CD1c-positive myeloid dendritic cell (primary cell): ENCODE data around the gene ZDHHC11.
"Not testable (repeated sequence)": the region's sequence is repeated elsewhere in the genome, so short reads cannot be mapped to it uniquely, and the experiment has no call there.

ENCODE experiments used
- DNase-seq: peaks from one replicate; pipeline ENCODE4 v3.0.0-alpha.2; 2016; ENCODE audit errors: extremely low spot score

ZDHHC11 gene

GRCh38 chr5:878677-879076 is 27.9 kb upstream of the ZDHHC11 start:
- not testable (repeated sequence) for DNase-seq

- DNase-seq = no peak
Measured at GRCh38 chr5:878125-878524, 27.3 kb upstream of the ZDHHC11 start.

GRCh38 chr5:876398-877365 is 25.9 kb upstream of the ZDHHC11 start:
- DNase-seq = no peak

GRCh38 chr5:875931-876330 is 25.1 kb upstream of the ZDHHC11 start:
- no peak for DNase-seq

- peak; percentile 40 for DNase-seq
Measured at GRCh38 chr5:873328-873727, 22.5 kb upstream of the ZDHHC11 start.

- no peak for DNase-seq
Measured at GRCh38 chr5:872301-872700, 21.5 kb upstream of the ZDHHC11 start.

- DNase-seq = no peak
Measured at GRCh38 chr5:871596-872298, 21.0 kb upstream of the ZDHHC11 start.

GRCh38 chr5:870956-871355 is 20.2 kb upstream of the ZDHHC11 start:
- no peak for DNase-seq

- no peak for DNase-seq
Measured at GRCh38 chr5:868428-869135, 17.8 kb upstream of the ZDHHC11 start.

GRCh38 chr5:867300-867870 is 16.6 kb upstream of the ZDHHC11 start:
- no peak for DNase-seq

GRCh38 chr5:865771-866170 is 15.0 kb upstream of the ZDHHC11 start:
- no peak for DNase-seq

- DNase-seq = no peak
Measured at GRCh38 chr5:865168-865521, 14.4 kb upstream of the ZDHHC11 start.

- no peak for DNase-seq
Measured at GRCh38 chr5:864492-865167, 13.8 kb upstream of the ZDHHC11 start.

- no peak for DNase-seq
Measured at GRCh38 chr5:863244-863805, 12.5 kb upstream of the ZDHHC11 start.

- no peak for DNase-seq
Measured at GRCh38 chr5:862367-863243, 11.8 kb upstream of the ZDHHC11 start.

- DNase-seq = no peak
Measured at GRCh38 chr5:861442-862366, 10.9 kb upstream of the ZDHHC11 start.

- DNase-seq = no peak
Measured at GRCh38 chr5:860506-861150, 9.8 kb upstream of the ZDHHC11 start.

- DNase-seq = no peak
Measured at GRCh38 chr5:859798-860296, 9.1 kb upstream of the ZDHHC11 start.
